ENCODE data around the gene RNASEH1. TPM values are rescaled to one million over a fixed set of nuclear protein-coding genes. Genes with fewer than 3 reads are reported as not detected.

RNASEH1 gene
- total RNA-seq, 3 donors from 2014 or later (not counting 1 experiment from before 2014, with no cell fraction given): 25.6 to 30.6 (median 26.3) TPM

DNA sequence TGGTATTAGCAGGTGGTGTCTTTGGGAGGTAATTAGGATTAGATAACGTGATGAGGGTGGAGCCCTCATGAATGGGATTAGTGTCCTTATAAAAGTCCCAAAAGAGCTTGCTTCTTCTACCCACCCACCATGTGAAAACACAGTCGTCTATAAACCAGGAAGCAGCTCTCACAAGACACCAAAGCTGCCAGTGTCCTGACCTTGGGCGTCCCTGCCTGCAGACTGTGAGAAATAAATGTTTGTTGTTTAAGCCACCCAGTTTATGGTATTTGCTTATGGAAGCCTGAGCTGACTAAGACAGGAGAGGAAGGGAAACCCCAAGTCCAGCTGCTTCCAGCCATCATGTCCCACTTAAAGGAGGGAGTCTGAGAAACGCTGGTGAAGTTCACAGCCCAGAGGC is 52.4 kb downstream of the RNASEH1 start:
- Mint-ChIP-seq H3K4me3 (no peak overlapping the region), H3K9me3 (no peaks in the 10 kb centered on the region), H3K27ac (no peak overlapping the region), H3K27me3 (ENCODE audit: low read depth in 2 of 2) (no peaks in the 10 kb centered on the region), H3K36me3 (peaks cover 22% of the 10 kb centered on the region), H3K4me1 (no peaks in the 10 kb centered on the region)
- Histone ChIP-seq H3K27me3 (ENCODE audit: control insufficient read depth, insufficient read depth, low read length) (no peaks in the 10 kb centered on the region), H3K36me3 (ENCODE audit: control insufficient read depth, insufficient read depth, low read length) (peaks cover 2% of the 10 kb centered on the region), H3K9me3 (ENCODE audit: control insufficient read depth, insufficient read depth, low read length) (peaks cover 3% of the 10 kb centered on the region), H3K27ac (ENCODE audit: low read length) (no peak overlapping the region), H3K4me3 (ENCODE audit: low read length) (no peak overlapping the region), H3K4me1 (ENCODE audit: control insufficient read depth, insufficient read depth, low read length) (no peaks in the 10 kb centered on the region)
- ATAC-seq: no peak
- TF ChIP-seq, protein P1, sequence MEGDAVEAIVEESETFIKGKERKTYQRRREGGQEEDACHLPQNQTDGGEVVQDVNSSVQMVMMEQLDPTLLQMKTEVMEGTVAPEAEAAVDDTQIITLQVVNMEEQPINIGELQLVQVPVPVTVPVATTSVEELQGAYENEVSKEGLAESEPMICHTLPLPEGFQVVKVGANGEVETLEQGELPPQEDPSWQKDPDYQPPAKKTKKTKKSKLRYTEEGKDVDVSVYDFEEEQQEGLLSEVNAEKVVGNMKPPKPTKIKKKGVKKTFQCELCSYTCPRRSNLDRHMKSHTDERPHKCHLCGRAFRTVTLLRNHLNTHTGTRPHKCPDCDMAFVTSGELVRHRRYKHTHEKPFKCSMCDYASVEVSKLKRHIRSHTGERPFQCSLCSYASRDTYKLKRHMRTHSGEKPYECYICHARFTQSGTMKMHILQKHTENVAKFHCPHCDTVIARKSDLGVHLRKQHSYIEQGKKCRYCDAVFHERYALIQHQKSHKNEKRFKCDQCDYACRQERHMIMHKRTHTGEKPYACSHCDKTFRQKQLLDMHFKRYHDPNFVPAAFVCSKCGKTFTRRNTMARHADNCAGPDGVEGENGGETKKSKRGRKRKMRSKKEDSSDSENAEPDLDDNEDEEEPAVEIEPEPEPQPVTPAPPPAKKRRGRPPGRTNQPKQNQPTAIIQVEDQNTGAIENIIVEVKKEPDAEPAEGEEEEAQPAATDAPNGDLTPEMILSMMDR (IDR thresholded peaks at IDR 0.05): no peak
- WGBS (ENCODE audit: insufficient coverage): 72% methylated on average over 3 of the region's 4 CpGs
- intact Hi-C loops (cut with micrococcal nuclease): no loop called here
- DNase-seq: no peak

DNA sequence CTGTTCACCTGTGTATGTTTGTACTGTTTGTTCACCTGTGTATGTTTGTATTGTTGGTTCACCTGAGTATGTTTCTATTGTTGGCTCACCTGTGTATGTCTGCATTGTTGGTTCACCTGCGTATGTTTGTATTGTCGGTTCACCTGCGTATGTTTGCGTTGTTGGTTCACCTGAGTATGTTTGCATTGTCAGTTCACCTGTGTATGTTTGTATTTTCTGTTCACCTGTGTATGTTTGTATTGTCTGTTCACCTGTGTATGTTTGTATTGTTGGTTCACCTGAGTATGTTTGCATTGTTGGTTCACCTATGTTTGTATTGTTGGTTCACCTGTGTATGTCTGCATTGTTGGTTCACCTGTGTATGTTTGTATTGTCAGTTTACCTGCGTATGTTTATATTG is 53.4 kb downstream of the RNASEH1 start:
- TF ChIP-seq, protein P1 (IDR thresholded peaks at IDR 0.05): no peak
- peaks cover 22% of the 10 kb centered on the region for H3K36me3 Mint-ChIP-seq
- H3K9me3 Mint-ChIP-seq: no peaks in the 10 kb centered on the region
- 100% methylated on average over 4 of the region's 5 CpGs for WGBS (ENCODE audit: insufficient coverage)
- no peak overlapping the region for H3K27ac Mint-ChIP-seq
- no peaks in the 10 kb centered on the region for H3K4me1 Mint-ChIP-seq
- Histone ChIP-seq H3K4me3 (ENCODE audit: low read length) (no peak overlapping the region), H3K27me3 (ENCODE audit: control insufficient read depth, insufficient read depth, low read length) (no peaks in the 10 kb centered on the region), H3K27ac (ENCODE audit: low read length) (no peak overlapping the region), H3K4me1 (ENCODE audit: control insufficient read depth, insufficient read depth, low read length) (no peaks in the 10 kb centered on the region), H3K9me3 (ENCODE audit: control insufficient read depth, insufficient read depth, low read length) (peaks cover 3% of the 10 kb centered on the region), H3K36me3 (ENCODE audit: control insufficient read depth, insufficient read depth, low read length) (peaks cover 7% of the 10 kb centered on the region)
- intact Hi-C loops (cut with micrococcal nuclease): no loop called here
- no peak for ATAC-seq
- no peak for DNase-seq
- no peaks in the 10 kb centered on the region for H3K27me3 Mint-ChIP-seq (ENCODE audit: low read depth in 2 of 2)
- H3K4me3 Mint-ChIP-seq: no peak overlapping the region

DNA sequence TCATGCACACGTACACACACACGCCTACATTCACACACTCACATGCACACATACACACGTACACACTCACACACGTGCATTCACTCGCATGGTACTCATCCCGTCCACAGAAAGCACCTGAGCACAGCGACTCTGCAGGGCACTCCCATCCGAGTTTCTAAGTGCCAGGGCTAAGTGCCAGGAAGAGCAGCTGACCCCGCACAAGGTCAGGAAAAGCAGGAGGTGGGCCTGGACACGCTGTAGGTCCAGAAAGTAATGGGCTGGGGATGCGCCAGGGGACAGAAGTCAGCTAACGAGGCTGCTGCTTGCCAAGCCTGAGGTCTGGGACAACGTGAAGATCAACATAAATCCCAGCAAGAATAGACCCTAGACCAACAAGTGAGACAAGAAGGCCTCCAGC is 54.6 kb downstream of the RNASEH1 start:
- 91% methylated on average over 13 of the region's 13 CpGs for WGBS (ENCODE audit: insufficient coverage)
- ATAC-seq: no peak
- peaks cover 14% of the 10 kb centered on the region for H3K36me3 ChIP-seq (ENCODE audit: control insufficient read depth, insufficient read depth, low read length)
- no peaks in the 10 kb centered on the region for H3K4me1 ChIP-seq (ENCODE audit: control insufficient read depth, insufficient read depth, low read length)
- Mint-ChIP-seq H3K9me3 (no peaks in the 10 kb centered on the region), H3K27ac (no peak overlapping the region), H3K27me3 (ENCODE audit: low read depth in 2 of 2) (no peaks in the 10 kb centered on the region), H3K36me3 (peaks cover 19% of the 10 kb centered on the region), H3K4me3 (no peak overlapping the region), H3K4me1 (no peaks in the 10 kb centered on the region)
- no peaks in the 10 kb centered on the region for H3K27me3 ChIP-seq (ENCODE audit: control insufficient read depth, insufficient read depth, low read length)
- TF ChIP-seq, protein P1 (IDR thresholded peaks at IDR 0.05): no peak
- intact Hi-C loops (cut with micrococcal nuclease): no loop called here
- no peak overlapping the region for H3K4me3 ChIP-seq (ENCODE audit: low read length)
- H3K9me3 ChIP-seq (ENCODE audit: control insufficient read depth, insufficient read depth, low read length): peaks cover 1% of the 10 kb centered on the region
- DNase-seq: no peak
- H3K27ac ChIP-seq (ENCODE audit: low read length): no peak overlapping the region

DNA sequence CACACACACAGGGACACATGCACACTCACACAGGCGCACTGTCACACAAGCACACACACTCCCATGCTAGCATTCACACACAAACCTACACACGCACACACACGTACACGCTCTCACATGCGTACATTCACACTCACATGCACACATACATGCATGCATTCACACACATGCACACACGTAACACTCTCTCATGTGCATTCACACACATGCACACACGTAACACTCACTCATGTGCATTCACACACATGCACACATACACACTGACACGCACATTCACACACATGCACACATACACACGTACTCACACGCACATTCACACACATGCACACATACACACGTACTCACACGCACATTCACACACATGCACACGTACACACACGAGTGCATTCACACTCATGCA is 55.1 kb downstream of the RNASEH1 start:
- DNase-seq (no peak), ATAC-seq (no peak)
- no peaks in the 10 kb centered on the region for H3K9me3 ChIP-seq (ENCODE audit: control insufficient read depth, insufficient read depth, low read length)
- WGBS (ENCODE audit: insufficient coverage): 89% methylated on average over 14 of the region's 14 CpGs
- TF ChIP-seq, protein P1 (IDR thresholded peaks at IDR 0.05): no peak
- Mint-ChIP-seq H3K27me3 (ENCODE audit: low read depth in 2 of 2) (no peaks in the 10 kb centered on the region), H3K27ac (no peak overlapping the region), H3K4me1 (no peaks in the 10 kb centered on the region), H3K4me3 (no peak overlapping the region), H3K36me3 (peaks cover 15% of the 10 kb centered on the region), H3K9me3 (no peaks in the 10 kb centered on the region)
- intact Hi-C loops (cut with micrococcal nuclease): no loop called here
- no peak overlapping the region for H3K27ac ChIP-seq (ENCODE audit: low read length)
- no peak overlapping the region for H3K4me3 ChIP-seq (ENCODE audit: low read length)
- no peaks in the 10 kb centered on the region for H3K4me1 ChIP-seq (ENCODE audit: control insufficient read depth, insufficient read depth, low read length)
- peaks cover 17% of the 10 kb centered on the region for H3K36me3 ChIP-seq (ENCODE audit: control insufficient read depth, insufficient read depth, low read length)
- no peaks in the 10 kb centered on the region for H3K27me3 ChIP-seq (ENCODE audit: control insufficient read depth, insufficient read depth, low read length)

All from natural killer cell (primary cell).